HG02973 (cell line): ENCODE results near the gene IL4I1.

Experiments
- ATAC-seq: cut with Tn5 transposase; IDR thresholded peaks from one replicate; pipeline ENCODE4 v1.9.1; 2021; ENCODE audit warnings: moderate library complexity; ENCODE audit not compliant: unreplicated experiment

The IL4I1 gene

DNA sequence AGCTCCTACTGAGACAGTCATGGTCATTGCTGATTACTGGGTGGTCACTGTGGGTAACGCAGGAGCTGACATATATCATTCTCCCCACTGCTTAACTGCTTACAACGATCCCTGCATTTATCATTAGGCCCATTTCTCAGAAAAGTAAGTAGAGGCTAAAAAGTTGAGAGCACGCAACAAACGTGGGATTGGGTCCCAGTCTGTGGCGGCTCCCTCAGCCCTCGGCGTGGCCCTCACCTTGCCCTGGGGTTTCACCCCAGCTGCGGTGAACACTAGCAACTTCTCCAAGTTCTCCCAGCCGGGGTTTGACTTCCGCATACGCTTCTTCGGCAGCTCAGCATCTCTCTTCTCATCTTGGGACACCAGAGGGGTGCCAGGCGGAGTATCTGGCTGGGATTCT, 31.8 kb downstream of the IL4I1 start:
- ATAC-seq = no peak

DNA sequence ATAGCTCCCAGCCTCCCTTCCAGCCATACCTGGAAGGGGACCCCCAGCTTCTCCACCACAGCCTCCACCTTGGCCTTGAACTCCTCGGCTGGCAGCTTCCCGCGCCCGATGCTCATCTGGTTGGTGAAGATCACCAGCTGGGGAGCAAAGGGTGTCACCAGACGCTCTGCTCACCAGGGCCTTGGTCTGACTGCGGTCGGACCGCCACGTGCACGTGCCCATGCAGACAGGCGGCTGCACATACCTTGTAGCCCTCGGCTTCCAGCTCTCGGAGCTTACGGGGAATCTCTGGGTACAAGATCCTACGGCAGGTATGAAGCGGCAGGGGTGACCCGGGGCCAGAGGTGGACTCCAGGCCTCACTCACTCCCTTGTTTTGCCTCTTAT, 32.8 kb downstream of the IL4I1 start:
- ATAC-seq = no peak

DNA sequence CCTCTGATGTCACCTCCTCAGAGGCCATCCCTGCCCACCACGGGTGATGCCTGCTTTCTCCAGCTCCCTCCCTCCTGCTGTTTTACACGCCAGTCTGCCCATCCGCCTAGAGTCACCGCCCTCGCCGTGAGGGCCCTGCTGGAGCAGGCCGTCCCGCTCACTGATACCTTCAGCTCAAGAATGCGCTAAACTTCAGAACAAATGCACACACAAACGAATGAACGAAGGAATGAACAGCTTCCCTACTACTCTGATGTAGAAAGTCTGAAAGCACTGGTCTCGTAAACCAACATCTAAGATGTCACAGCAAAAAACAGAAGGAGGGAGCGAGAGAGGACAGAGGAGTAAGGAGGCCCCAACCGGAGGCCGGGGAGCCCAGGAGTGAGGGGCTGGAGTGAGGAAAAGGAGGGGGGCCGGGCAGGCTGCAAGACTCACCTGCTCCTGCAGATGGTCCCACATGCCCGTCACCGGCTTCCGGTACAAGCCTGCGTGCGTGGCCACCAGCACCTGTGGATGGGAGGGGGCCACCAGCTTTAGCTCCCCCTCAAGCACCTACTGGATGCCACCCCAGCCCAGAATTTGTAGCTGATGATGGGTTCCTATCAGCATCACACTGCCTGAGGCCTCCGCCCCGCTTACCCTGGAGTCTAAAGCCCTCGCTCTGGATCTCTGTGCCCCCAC, 33.3 kb downstream of the IL4I1 start:
- ATAC-seq = no peak

DNA sequence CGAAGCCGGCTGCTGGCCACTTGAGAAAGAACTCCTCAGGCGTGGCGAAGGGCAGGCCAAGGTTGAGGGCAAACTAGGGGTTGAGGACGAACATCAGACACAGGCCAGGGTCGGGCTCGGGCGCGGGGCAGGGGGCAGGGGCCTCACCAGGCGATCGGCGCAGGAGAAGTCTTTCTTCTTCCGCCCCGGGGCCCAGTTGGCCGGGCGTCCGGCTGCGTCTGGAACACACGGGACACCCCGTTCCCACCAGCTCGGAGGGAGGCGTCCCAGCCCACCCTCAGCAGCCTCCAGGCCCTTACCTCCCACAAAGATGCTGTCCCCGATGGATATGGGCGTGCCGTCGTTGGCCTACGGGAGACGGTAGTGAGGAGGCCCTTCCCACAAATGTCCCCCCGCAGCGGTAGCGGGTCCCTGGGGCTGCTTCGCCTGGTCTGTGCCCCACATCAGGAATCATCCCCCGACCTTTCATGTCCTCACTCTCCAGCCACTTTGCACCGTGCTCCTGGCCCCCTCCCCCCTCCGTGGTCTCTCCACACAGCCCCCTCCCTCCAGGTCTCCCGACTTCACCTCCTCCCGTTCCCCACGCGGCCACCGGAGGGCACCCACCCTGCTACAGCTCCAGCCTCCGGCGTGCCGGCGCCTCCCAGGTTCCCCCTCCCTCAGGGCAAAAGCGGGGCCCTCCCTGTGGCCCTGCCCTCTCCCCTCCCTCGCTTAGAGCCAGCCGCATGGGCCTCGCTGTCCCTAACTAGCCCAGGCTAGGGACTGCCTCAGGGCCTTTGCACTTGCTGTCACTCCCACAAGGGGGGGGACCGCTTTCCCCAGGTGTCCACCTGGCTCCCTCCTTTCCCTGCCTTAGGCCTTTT, 34.1 kb downstream of the IL4I1 start:
- ATAC-seq = no peak

DNA sequence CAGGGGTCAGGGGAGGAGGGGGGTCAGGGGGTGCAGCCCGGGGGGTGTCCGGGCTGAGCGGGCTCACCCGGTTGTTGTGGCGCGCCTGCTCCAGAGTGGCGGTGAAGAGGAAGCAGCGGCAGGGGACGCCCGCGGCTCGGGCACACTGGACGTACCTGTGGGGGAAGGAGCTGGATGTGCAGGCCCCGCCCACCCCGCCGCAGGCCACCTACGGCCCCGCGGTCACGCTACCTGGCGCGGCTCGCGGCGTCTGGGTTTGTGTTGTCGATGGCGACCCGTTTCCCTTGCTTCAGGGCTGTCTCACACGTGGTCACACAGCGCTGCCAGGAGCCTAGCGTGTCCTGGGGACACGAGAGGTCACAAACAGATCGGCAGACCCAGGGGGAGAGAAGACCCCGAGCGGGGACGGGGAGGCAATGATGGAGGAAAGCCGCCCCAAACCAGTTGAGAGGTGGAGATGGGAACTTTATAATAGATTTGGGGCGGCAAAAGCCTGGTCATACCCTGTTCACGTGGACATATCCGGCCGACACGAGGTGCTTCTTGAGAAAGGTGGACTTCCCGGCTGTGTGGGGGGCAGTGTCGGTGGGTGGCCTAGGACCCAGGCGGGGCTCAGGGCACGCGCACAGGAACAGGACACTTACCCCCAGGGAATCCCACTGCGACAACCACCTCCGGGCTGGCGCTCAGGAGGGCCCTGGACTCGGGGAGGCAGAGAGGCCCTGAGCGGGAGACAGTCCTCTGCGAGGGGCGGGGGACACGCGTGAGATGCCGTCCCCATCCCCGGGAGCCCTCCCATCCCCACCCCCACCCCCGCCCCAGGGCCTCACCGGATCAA, 34.9 kb downstream of the IL4I1 start:
- ATAC-seq = no peak

DNA sequence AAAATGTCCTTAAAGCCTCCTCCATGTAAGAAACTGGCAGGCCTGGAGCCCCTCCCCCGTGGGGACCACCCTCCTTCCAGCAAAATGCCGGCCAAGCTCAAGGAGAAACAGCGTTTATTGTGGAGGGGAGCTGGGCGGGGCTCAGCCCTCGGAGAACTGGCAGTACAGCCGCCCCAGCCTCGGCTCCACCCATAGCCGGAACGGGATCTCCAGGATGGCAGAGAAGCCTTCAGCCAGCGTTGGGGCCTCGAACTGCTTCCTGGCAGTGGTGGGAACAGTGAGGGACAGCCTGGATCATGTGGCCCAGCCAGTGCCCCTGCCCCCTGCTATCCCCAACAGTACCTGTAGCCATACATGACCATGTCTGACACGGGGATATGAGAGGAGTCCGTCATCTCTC, 35.6 kb downstream of the IL4I1 start:
- ATAC-seq = no peak

DNA sequence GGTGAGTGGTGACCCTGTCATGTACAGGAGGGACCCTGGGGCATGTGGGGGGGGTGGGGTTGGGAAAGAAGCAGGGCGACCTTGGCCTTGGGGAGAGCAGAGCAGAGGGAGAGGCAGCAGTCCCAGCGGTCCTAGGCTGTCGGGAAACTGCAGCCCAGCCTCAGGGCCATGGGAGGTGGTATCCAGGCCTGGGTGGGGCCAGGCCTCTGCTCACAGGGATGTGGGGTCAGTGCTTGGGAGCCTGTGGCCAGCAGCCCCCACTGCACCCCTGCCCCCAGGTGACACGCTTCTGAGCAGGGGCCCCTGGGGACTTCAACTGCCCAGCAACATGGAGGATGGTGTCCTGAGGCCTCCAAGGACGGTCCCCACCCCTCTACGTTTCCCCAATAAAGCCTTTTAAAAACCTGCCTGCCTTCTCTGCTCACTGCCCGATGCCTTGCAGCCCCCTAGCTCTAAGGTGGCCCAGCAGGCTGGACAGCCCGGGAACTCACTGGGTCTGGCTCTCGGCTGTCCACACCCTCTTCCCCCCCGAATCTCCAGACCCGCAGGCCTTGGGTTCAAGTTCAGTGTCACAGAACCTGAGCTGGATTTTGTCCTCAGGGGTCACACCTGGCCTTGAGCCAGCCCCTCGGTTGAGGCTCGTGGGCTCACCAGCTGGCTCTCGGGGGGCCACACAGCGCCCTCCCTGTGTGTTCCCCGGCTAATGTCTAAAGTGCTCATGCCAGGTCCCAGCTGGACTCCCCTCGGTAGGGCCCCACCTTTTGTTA, 36.2 kb downstream of the IL4I1 start:
- ATAC-seq = no peak

DNA sequence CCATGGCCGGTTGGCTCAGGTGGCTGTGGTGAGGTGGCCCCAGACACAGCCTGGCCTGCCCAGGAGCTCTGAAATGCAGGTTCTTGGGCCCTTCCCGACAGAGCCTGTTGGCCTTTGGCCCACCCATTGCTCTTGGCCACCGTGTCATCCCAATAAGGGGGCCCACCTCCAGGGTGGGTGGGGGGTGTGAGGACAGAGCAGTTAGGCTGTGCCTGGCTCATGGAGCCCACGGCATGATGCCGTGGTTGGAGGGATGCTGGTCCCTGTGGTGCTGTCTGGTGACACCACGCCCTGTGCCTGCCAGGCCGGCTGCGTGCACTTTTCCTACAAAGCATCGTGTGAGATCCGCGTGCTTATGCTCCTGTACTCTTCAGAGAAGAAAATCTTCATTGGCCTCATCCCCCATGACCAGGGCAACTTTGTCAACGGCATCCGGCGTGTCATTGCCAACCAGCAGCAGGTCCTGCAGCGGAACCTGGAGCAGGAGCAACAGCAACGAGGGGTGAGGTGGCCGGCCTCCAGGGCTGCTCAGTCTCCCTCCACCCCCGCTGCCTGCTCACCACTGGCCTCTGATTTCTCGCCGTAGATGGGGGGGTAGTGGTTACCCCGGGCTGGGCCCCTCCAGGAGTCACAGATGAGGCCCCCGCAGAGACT, 36.9 kb downstream of the IL4I1 start:
- no peak for ATAC-seq

DNA sequence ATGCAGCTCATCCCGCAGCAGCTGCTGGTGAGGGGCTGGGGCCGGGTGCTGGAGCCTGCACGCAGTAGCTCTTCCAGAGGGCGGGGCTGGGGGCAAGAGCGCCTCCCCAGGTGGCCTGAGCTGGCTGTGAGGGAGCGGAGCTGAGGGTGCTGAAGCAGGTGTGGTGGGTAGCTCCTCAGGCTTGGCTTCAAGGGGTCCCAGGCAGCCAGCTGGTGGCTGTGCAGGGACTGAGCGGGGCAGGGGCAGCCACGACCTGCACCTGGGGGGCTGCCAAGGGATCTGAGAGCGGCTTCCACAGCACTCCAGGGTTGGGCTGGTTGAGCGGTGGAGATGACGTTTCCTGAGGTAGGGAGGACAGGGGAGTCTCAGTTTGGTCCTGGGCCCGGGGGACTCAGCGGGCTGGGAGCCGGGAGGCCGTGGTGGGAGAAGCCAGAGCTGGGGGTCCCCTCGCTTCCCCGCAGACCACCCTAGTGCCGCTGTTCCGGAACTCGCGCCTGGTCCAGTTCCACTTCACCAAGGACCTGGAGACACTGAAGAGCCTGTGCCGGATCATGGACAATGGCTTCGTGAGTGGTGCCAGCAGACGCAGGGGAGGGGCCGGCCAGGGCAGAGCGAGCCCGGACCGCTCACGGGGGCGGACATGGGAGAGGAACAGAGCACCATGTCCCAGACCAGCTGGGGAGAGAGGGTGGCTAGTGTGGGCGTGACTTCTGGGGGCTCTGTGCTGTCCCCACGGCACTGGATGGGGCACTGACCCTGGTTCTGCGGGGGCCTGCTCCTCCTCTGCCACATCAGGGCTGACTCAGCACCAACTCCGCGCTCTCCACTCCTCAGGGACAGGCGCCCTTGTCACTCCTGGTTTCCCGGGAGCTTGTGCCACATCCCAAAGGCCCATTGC, 38.4 kb downstream of the IL4I1 start:
- ATAC-seq = no peak

DNA sequence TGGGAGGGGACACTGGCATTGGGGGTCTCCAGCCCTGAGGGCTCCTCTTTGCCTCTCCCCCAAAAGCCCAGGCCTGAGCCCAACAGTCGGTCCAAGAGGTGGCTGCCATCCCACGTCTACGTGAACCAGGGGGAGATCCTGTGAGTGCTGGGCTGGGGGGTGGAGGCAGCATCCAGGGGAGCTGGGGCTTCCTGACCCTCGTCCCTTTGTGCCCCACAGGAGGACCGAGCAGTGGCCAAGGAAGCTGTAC, 38.9 kb downstream of the IL4I1 start:
- no peak for ATAC-seq

DNA sequence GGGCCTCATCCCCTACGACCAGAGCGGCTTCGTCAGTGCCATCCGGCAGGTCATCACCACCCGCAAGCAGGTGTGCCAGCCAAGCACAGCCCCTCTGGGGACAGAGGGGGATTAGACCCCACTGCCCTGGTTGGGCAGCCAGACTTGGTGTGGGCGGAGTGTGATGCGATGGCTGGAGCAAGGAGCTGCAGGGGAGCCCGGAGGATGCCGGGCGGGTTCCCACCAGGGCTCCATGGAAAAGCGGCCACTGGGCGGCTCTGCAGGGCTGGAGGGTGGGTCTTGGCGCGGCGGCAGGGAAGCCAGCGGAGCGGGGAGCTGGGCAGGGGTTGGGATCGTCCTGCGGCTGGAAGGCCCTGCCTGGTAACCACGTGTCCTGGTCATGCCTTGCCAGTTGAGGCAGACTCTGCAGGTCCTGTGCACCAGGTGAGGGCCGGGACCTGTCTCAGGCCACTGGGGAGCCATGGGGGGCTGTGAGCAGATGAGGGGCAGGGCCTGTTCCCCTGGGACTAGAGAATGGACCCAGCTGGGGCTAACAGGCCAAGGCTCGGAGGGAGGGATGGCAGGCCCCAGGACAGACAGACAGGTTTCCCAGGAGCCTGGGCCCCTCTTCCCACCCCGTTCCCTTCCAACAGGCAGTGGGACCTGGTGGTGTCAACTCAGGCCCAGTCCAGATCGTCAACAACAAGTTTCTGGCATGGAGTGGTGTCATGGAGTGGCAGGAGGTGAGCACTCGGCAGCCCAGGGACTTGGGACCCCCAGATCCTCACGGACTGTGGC, 39.4 kb downstream of the IL4I1 start:
- ATAC-seq = no peak

DNA sequence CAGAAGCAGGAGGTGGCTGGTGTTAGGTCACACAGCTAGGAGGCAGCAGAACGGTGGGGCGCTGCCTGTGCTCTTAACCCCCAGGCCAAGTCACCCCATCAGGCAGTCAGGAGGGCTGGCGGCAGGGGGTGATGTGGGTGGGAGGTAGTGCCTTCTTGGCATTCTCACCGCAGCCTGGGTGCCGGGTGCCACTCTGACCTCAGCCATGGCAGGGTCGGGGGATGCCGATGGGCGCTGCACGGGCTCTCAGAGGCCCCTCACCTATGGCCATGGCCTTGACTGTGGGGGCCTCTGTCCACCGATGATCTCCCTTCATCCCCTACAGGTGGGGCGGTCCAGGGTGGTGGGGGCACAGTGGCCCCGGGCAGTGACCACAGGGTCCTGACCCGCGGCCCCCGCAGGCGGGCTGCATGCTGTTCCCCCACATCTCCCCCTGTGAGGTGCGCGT, 40.1 kb downstream of the IL4I1 start:
- ATAC-seq = no peak

DNA sequence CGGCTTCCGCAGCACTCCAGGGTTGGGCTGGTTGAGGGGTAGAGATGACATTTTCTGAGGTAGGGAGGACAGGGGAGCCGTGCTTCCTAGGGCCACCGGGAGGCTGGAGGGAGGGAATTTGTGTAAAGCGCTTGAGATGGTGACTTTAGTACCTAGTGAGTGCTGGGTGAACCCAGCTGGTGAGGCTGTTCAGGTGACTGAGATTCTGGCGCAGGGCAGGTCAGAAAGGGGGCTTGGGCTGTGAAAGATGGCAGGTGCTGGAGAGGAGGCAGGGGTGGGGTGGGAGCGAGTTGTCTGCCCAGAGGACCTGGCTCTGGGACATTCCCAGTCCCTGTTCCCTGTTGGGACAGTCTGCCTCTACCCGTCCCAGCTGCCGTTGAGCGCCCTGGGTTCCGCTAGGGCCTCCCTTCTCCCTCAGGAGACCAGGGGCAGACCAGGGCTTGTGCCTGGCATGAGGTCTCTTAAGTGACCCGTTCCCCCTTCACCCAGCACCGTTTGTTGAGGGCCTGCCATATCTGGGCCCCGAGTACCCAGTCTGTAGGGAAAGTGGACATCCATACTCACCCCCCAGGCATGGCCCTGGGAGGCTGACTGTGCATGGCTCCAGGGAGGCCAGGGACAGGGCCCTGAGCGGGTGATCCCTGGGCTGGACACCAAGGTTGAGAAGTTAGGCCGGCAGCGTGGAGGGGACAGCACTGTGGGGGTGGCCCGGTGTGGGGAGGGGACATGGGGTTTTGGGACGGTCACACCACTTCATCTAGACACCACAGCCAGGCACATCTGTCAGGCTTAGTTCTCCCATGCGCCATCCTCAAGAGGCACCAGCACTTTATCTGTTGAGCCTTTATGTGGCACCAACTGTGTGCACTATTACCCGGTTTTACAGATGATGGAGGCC, 40.8 kb downstream of the IL4I1 start:
- no peak for ATAC-seq

DNA sequence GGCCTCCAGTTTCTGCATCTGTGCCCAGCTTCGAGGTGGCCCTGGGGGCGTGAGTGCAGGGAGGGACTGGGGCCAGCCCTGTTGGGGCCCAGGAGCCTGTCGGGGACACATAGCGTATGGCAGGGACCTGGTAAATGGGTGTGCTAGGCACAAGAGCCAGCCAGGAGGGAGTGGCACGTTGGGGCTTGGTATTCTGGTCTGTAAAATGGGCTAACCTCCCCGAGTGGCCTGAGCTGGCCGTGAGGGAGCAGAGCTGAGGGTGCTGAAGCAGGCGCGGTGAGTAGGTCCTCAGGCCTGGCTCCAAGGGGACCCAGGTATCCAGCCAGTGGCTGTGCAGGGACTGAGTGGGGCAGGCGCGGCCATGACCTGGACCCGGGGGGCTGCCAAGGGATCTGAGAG, 41.4 kb downstream of the IL4I1 start:
- no peak for ATAC-seq

DNA sequence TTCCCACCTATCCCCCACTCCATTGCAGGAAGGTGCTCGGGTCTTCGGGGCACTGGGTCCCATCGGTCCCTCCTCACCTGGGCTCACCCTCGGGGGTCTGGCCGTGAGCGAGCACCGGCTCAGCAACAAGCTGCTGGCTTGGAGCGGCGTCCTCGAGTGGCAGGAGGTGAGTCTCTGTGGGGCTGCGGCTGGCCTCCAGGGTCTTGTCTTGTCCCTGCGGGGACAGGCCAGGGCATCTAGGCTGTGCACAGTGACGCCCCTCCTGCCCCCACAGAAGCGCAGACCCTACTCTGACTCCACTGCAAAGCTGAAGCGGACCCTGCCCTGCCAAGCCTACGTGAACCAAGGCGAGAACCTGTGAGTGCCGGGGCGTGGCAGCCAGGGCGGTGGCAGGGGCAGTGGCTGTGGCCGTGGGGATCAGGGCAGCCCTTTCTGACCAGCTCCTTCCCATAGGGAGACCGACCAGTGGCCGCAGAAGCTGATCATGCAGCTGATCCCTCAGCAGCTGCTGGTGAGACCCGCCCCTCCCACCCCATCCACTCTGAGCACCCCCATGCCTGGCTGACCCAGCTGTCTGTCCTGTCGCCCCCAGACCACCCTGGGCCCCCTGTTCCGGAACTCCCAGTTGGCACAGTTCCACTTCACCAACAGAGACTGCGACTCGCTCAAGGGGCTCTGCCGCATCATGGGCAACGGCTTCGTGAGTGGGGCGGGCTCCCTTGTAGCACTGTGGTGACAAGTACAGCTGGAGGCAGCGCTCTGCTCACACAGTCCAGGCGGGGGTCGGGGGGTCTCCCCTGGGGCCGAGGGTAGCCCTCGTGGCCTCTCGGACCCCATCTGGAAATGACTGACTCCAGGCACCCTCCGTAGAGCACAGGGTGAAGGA, 42.1 kb downstream of the IL4I1 start:
- ATAC-seq = no peak

DNA sequence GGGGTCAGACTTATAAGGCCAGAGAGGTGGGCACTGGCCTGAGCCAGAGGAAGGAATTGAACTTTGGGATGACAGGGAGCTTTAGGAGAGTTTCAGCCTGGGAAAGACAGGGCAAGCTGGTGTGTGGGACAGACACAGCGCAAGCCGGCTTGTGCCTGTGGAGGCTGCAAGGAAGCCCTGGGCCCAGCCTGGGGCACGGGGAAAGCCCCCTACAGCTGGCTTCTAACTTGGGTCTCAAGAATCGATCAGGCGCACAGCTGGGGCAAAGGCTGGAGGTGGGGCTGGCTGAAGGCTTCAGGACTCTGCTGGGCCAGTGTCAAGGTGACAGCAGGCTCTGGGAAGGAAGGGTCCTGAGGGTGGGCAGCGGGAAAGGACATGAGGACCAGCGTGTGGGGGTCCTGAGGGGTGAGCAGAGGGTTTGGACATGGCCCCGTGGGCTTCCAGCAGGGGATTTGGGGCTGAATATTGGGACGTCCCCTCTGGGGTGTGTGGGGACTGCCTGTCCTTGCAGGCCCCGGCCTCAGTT, 42.8 kb downstream of the IL4I1 start:
- ATAC-seq = no peak
